ENCODE measurements around the gene PARVB.

Gene PARVB

GRCh38 chr22:44039566-44040171, 15.6 kb downstream of the PARVB start:
- CTCF ChIA-PET: interaction anchor here (1.3 to 1.8 kb wide), 2 partner anchors 42 to 46 kb away, joined by 5 read pairs; no protein-coding TSS in a partner anchor

GRCh38 chr22:44042249-44043218, 18.4 kb downstream of the PARVB start:
- TF ChIP-seq, protein P1, sequence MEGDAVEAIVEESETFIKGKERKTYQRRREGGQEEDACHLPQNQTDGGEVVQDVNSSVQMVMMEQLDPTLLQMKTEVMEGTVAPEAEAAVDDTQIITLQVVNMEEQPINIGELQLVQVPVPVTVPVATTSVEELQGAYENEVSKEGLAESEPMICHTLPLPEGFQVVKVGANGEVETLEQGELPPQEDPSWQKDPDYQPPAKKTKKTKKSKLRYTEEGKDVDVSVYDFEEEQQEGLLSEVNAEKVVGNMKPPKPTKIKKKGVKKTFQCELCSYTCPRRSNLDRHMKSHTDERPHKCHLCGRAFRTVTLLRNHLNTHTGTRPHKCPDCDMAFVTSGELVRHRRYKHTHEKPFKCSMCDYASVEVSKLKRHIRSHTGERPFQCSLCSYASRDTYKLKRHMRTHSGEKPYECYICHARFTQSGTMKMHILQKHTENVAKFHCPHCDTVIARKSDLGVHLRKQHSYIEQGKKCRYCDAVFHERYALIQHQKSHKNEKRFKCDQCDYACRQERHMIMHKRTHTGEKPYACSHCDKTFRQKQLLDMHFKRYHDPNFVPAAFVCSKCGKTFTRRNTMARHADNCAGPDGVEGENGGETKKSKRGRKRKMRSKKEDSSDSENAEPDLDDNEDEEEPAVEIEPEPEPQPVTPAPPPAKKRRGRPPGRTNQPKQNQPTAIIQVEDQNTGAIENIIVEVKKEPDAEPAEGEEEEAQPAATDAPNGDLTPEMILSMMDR (IDR thresholded peaks at IDR 0.05; ENCODE audit: insufficient read depth, low read length, missing control alignments): no peak
- CTCF ChIA-PET: interaction anchor here (1.1 to 1.3 kb wide), 2 partner anchors 39 to 49 kb away, joined by 3 to 7 read pairs; no protein-coding TSS in a partner anchor
- no peak overlapping the region for H3K4me3 ChIP-seq (ENCODE audit: low read depth, low read length)
- DNase-seq (ENCODE audit: low read depth, low spot score): no peak
- POLR2A ChIA-PET: no interaction called here

More at GRCh38 chr22:44039566-44040171, 15.6 kb downstream of the PARVB start:
- H3K4me3 ChIP-seq (ENCODE audit: low read depth, low read length): no peak overlapping the region
- DNase-seq (ENCODE audit: low read depth, low spot score): no peak
- TF ChIP-seq, protein P1 (IDR thresholded peaks at IDR 0.05; ENCODE audit: insufficient read depth, low read length, missing control alignments): no peak
- POLR2A ChIA-PET: no interaction called here

DNA sequence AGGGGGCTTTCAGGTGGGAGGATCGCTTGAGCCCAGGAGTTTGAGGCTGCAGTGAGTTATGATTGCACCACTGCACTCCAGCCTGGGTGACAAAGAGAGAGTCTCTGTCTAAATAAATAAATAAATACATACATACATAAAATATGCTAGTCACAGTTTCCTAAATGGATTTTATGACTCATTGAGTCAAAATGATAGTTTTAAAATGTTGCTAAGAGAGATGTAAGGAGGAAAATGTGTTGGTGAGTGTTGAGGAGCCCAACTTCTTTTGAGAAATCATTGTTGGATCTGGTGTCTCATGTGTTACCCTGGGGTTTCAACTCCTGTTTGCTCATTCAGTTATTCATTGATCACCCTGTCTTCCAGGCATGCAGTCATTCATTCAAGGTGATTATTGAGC, 21.0 kb downstream of the PARVB start:
- H3K4me3 ChIP-seq (ENCODE audit: low read depth, low read length): no peak overlapping the region
- no peak for DNase-seq (ENCODE audit: low read depth, low spot score)
- POLR2A ChIA-PET: no interaction called here
- CTCF ChIA-PET: interaction anchor here (1.0 kb wide), 1 partner anchor 581 kb away, joined by 6 read pairs; no protein-coding TSS in a partner anchor
- TF ChIP-seq, protein P1 (IDR thresholded peaks at IDR 0.05; ENCODE audit: insufficient read depth, low read length, missing control alignments): no peak

DNA sequence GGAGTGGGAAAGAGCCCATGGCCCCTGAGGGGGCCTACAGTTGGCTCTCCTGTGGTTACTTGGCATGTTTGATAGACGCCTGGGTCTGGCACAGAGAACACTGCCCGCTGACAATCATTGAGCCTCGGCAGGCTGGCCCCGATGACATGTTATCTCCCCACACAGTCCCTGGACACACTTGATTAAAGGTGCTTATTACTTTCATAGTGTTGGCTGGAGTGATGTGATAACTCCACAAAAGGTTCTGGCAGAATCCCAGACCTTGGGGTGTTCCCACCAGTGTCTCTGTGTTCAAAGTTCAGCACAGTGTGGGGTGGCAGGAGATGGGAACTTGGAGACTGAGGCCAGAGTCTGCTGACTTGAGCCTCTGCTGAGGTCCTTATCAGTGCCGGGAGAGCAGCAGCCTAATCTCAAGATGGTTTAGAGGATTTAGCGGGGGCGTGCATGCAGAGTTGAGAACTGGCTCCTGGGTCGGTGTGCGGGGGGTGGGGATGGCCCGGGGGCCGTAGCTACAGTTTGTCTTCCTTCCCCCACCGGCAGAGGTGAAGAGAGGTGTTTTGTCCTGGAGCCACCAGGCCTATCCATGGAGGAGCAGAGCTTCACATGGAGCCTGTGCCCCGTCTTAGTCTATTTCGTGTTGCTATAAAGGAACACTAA, 22.5 kb downstream of the PARVB start:
- POLR2A ChIA-PET: no interaction called here
- CTCF ChIA-PET: interaction anchor here (0.9 to 1.5 kb wide), 3 partner anchors 9 to 54 kb away, joined by 3 to 4 read pairs (median 3); no protein-coding TSS in a partner anchor
- DNase-seq (ENCODE audit: low read depth, low spot score): no peak

GRCh38 chr22:44047891-44048301, 23.8 kb downstream of the PARVB start:
- no peak for DNase-seq (ENCODE audit: low read depth, low spot score)
- ChIA-PET CTCF (interaction anchor here (1.5 to 1.9 kb wide), 2 partner anchors 10 to 34 kb away, joined by 4 to 9 read pairs; no protein-coding TSS in a partner anchor), POLR2A (no interaction called here)
- TF ChIP-seq, protein P1 (IDR thresholded peaks at IDR 0.05; ENCODE audit: insufficient read depth, low read length, missing control alignments): no peak
- no peak overlapping the region for H3K4me3 ChIP-seq (ENCODE audit: low read depth, low read length)

More for the DNA sequence above, 22.5 kb downstream of the PARVB start:
- no peak overlapping the region for H3K4me3 ChIP-seq (ENCODE audit: low read depth, low read length)
- TF ChIP-seq, protein P1 (IDR thresholded peaks at IDR 0.05; ENCODE audit: insufficient read depth, low read length, missing control alignments): no peak
